NCI-H748 (cell line): ENCODE results near the gene NCDN.

Experiments used
- DNase-seq: peaks from one replicate; lab custom pipeline; 2025; ENCODE audit not compliant: unreplicated experiment; lab: John Stamatoyannopoulos, UW

NCDN gene

GRCh38 chr1:35554266-35555211 lies 3.1 kb upstream of the NCDN start:
- no peak for DNase-seq

GRCh38 chr1:35555212-35555584 lies 2.4 kb upstream of the NCDN start:
- DNase-seq, result no peak

GRCh38 chr1:35555601-35556477 lies 1.8 kb upstream of the NCDN start:
- DNase-seq, result peak; percentile 92

- peak; percentile 47 for DNase-seq
These were observed 998 bp upstream of the NCDN start for GRCh38 chr1:35556484-35557117.

GRCh38 chr1:35557118-35557610 lies 435 bp upstream of the NCDN start, which contains the start of gene KIAA0319L:
Gene KIAA0319L (minus strand): TSS chr1:35557403. CDS start chr1:35554491, 2,912 bp downstream.
- peak; percentile 80 for DNase-seq

GRCh38 chr1:35558374-35559316 lies 1.0 kb downstream of the NCDN start:
- peak; percentile 43 for DNase-seq

GRCh38 chr1:35559317-35559944 lies 1.8 kb downstream of the NCDN start:
- DNase-seq, result no peak

- DNase-seq, result no peak
These were observed 2.9 kb downstream of the NCDN start for GRCh38 chr1:35560256-35561225.

GRCh38 chr1:35561297-35561971 lies 3.8 kb downstream of the NCDN start:
- DNase-seq, result no peak

- DNase-seq, result no peak
These were observed 4.5 kb downstream of the NCDN start for GRCh38 chr1:35561972-35562680.

- no peak for DNase-seq
These were observed 5.6 kb downstream of the NCDN start for GRCh38 chr1:35563166-35563565.

- DNase-seq, result peak; percentile 64
These were observed 6.7 kb downstream of the NCDN start for GRCh38 chr1:35564037-35564883.

- no peak for DNase-seq
These were observed 7.5 kb downstream of the NCDN start for GRCh38 chr1:35564884-35565741.

- no peak for DNase-seq
These were observed 8.1 kb downstream of the NCDN start for GRCh38 chr1:35565742-35566133.

- no peak for DNase-seq
These were observed 10.5 kb downstream of the NCDN start for GRCh38 chr1:35567947-35568558.
